Lung (tissue), 12 donors: ENCODE measurements around the gene LILRA2. TPM values are rescaled to one million over a fixed set of nuclear protein-coding genes. Genes with fewer than 3 reads are reported as not detected.

Experiments
- ATAC-seq: fragments of 200-7000 bp; cut with Tn5 transposase; one replicate; pipeline ENCODE4 v1.9.1; 2020; ENCODE audit warnings: moderate number of reproducible peaks; ENCODE audit not compliant: insufficient read depth, low FRiP score
- DNase-seq, 3 donors: peaks; one replicate each; pipeline ENCODE4 v3.0.0-alpha.2; 2013 to 2017
- H3K27ac ChIP-seq, 2 donors: one replicate each; pipeline ENCODE4 v1.5.1; 2013; ENCODE audit warnings: mild to moderate bottlenecking in 2 of 2, moderate library complexity in 2 of 2, control low read depth in 1 of 2, inconsistent platforms in 1 of 2, low read depth in 1 of 2, low read length in 1 of 2
- H3K27me3 ChIP-seq, 3 donors: one replicate each; pipeline ENCODE4 v1.5.1; 2013; ENCODE audit warnings: low read length in 2 of 3; ENCODE audit not compliant: control insufficient read depth in 3 of 3, insufficient read depth in 3 of 3
- H3K36me3 ChIP-seq, 4 donors: one replicate each; pipeline ENCODE4 v1.5.1; 2013; ENCODE audit warnings: low read length in 4 of 4, mild to moderate bottlenecking in 1 of 4, moderate library complexity in 1 of 4; ENCODE audit not compliant: control insufficient read depth in 4 of 4, insufficient read depth in 4 of 4
- H3K4me1 ChIP-seq, 5 donors: one replicate each; pipeline ENCODE4 v1.5.1; 2013; ENCODE audit warnings: low read length in 5 of 5, mild to moderate bottlenecking in 2 of 5, moderate library complexity in 1 of 5; ENCODE audit not compliant: control insufficient read depth in 5 of 5, insufficient read depth in 5 of 5
- H3K4me3 ChIP-seq: one replicate; pipeline ENCODE4 v1.5.1; 2013; ENCODE audit warnings: mild to moderate bottlenecking, control low read depth, moderate library complexity
- H3K9ac ChIP-seq, 2 donors: one replicate each; pipeline ENCODE4 v1.5.1; 2013; ENCODE audit warnings: low read length in 2 of 2, control low read depth in 1 of 2; ENCODE audit not compliant: insufficient read depth in 1 of 2
- H3K9me3 ChIP-seq, 4 donors: one replicate each; pipeline ENCODE4 v1.5.1; 2013; ENCODE audit warnings: low read length in 3 of 4, mild to moderate bottlenecking in 1 of 4, moderate library complexity in 1 of 4; ENCODE audit not compliant: control insufficient read depth in 4 of 4, insufficient read depth in 3 of 4
- CTCF ChIP-seq: IDR thresholded peaks from 2 replicates; pipeline ENCODE4 v1.5.1; 2012; ENCODE audit warnings: mild to moderate bottlenecking; ENCODE audit errors: control extremely low read depth, extremely low read depth
- WGBS, 2 donors: extraction: QIAGEN DNeasy Blood & Tissue Kit; methylation state at CpG; one replicate each; pipeline ENCODE4 v1.1.7; 2013; 5-methylcytosine and 5-hydroxymethylcytosine counted together
- polyA plus RNA-seq, 2 donors: library from polyadenylated mRNA; stranded (reverse); fragments of 200-250 nt; gene quantifications; one replicate each; pipeline ENCODE4 v1.2.1, GENCODE V29; 2013
- total RNA-seq, 2 donors: library from RNA; depleted of rRNA in 1 of 2; stranded (reverse); fragments of >200 nt in 1 of 2; gene quantifications; one replicate each; pipeline ENCODE4 v1.2.1, GENCODE V29; 2014 to 2021
- donor health status: control.
- donor health status: control.
- donor health status: Bipolar disorder and iron deficiency.
- donor health status: healthy.
- donor health status: DM: yes; HTN: yes; CAD: no.

The LILRA2 gene
- total and polyA plus RNA-seq, 4 donors: 1.2 to 51.6 (median 9.0) TPM

GRCh38 chr19:54612428-54612827 is 38.8 kb downstream of the LILRA2 start:
- TF ChIP-seq CTCF: no peak
- no peak for ATAC-seq
- WGBS, 2 donors: 88 to 93% methylated on average over 1 of the region's 1 CpG

GRCh38 chr19:54614726-54615125 is 41.1 kb downstream of the LILRA2 start:
- 74 to 88% methylated on average over 1 of the region's 1 CpG for WGBS, 2 donors
- no peak for ATAC-seq

More at GRCh38 chr19:54612428-54612827, 38.8 kb downstream of the LILRA2 start:
- Histone ChIP-seq H3K27me3 (no peaks in the 10 kb centered on the region), H3K36me3 (no peaks in the 10 kb centered on the region), H3K9ac (no peak overlapping the region), H3K4me1 (no peaks in the 10 kb centered on the region), H3K4me3 (no peak overlapping the region), H3K9me3 (peaks cover 0 to 6% (median 2%) of the 10 kb centered on the region in 4 donors), H3K27ac (no peak overlapping the region)
- no peak for DNase-seq

GRCh38 chr19:54616057-54616456 is 42.5 kb downstream of the LILRA2 start:
- 68 to 73% methylated on average over 3 of the region's 3 CpGs for WGBS, 2 donors
- ATAC-seq (no peak), DNase-seq (no peak)
- peaks cover 0 to 3% (median 1%) of the 10 kb centered on the region in 4 donors for H3K9me3 ChIP-seq
- TF ChIP-seq CTCF: no peak
- no peak overlapping the region for H3K27ac ChIP-seq
- no peaks in the 10 kb centered on the region for H3K27me3 ChIP-seq
- H3K4me1 ChIP-seq: no peaks in the 10 kb centered on the region
- H3K36me3 ChIP-seq: no peaks in the 10 kb centered on the region
- H3K4me3 ChIP-seq: no peak overlapping the region
- H3K9ac ChIP-seq: no peak overlapping the region

More at GRCh38 chr19:54614726-54615125, 41.1 kb downstream of the LILRA2 start:
- Histone ChIP-seq H3K27me3 (no peaks in the 10 kb centered on the region), H3K9me3 (peaks cover 0 to 5% (median 1%) of the 10 kb centered on the region in 4 donors), H3K27ac (no peak overlapping the region), H3K4me1 (no peaks in the 10 kb centered on the region), H3K9ac (no peak overlapping the region), H3K36me3 (no peaks in the 10 kb centered on the region), H3K4me3 (no peak overlapping the region)
- no peak for DNase-seq
- no peak for TF ChIP-seq CTCF
